GM21528 (cell line): Measurements from ENCODE around the gene ADIRF.
"Not testable (repeated sequence)": the region's sequence is repeated elsewhere in the genome, so short reads cannot be mapped to it uniquely, and the experiment has no call there.

Source experiments
- ATAC-seq: cut with Tn5 transposase; IDR thresholded peaks from one replicate; pipeline ENCODE4 v1.9.1; 2021; ENCODE audit warnings: mild to moderate bottlenecking, moderate library complexity; ENCODE audit not compliant: unreplicated experiment, low FRiP score

ADIRF gene

GRCh38 chr10:86976362-86977056 is 8.2 kb downstream of the ADIRF start:
- no peak for ATAC-seq

GRCh38 chr10:86978457-86978856 is 10.2 kb downstream of the ADIRF start:
- not testable (repeated sequence) for ATAC-seq

GRCh38 chr10:86979296-86979818 is 11.1 kb downstream of the ADIRF start:
- no peak for ATAC-seq

GRCh38 chr10:86979977-86980448 is 11.7 kb downstream of the ADIRF start:
- ATAC-seq, result no peak

GRCh38 chr10:86981020-86981419 is 12.7 kb downstream of the ADIRF start:
- ATAC-seq, result not testable (repeated sequence)

- no peak for ATAC-seq
Observed at GRCh38 chr10:86981716-86982115, 13.4 kb downstream of the ADIRF start.

- not testable (repeated sequence) for ATAC-seq
Observed at GRCh38 chr10:86984498-86984897, 16.2 kb downstream of the ADIRF start.

- ATAC-seq, result no peak
Observed at GRCh38 chr10:86988520-86988919, 20.2 kb downstream of the ADIRF start.

GRCh38 chr10:86991362-86991761 is 23.1 kb downstream of the ADIRF start:
- ATAC-seq, result not testable (repeated sequence)

GRCh38 chr10:86992456-86992855 is 24.2 kb downstream of the ADIRF start:
- no peak for ATAC-seq

- ATAC-seq, result no peak
Observed at GRCh38 chr10:86992929-86993328, 24.6 kb downstream of the ADIRF start.

- ATAC-seq, result not testable (repeated sequence)
Observed at GRCh38 chr10:86999802-87000403, 31.6 kb downstream of the ADIRF start.

GRCh38 chr10:87000491-87000890 is 32.2 kb downstream of the ADIRF start:
- ATAC-seq, result no peak

- not testable (repeated sequence) for ATAC-seq
Observed at GRCh38 chr10:87007124-87007523, 38.8 kb downstream of the ADIRF start.

- ATAC-seq, result not testable (repeated sequence)
Observed at GRCh38 chr10:87007674-87008073, 39.4 kb downstream of the ADIRF start.

- not testable (repeated sequence) for ATAC-seq
Observed at GRCh38 chr10:87008303-87008702, 40.0 kb downstream of the ADIRF start.

- ATAC-seq, result not testable (repeated sequence)
Observed at GRCh38 chr10:87009134-87009696, 40.9 kb downstream of the ADIRF start.

- not testable (repeated sequence) for ATAC-seq
Observed at GRCh38 chr10:87013528-87013927, 45.2 kb downstream of the ADIRF start.

- ATAC-seq, result not testable (repeated sequence)
Observed at GRCh38 chr10:87014986-87015716, 46.9 kb downstream of the ADIRF start.

GRCh38 chr10:87018127-87018526 is 49.8 kb downstream of the ADIRF start:
- ATAC-seq, result not testable (repeated sequence)

GRCh38 chr10:87019066-87019465 is 50.8 kb downstream of the ADIRF start:
- not testable (repeated sequence) for ATAC-seq
